HG03442 (cell line): ENCODE measurements around the gene NFS1.
A peak's percentile ranks its signal among the peaks of the same experiment; 100 is the strongest.

Experiments
- ATAC-seq: cut with Tn5 transposase; IDR thresholded peaks from one replicate; pipeline ENCODE4 v1.9.1; 2021; ENCODE audit warnings: mild to moderate bottlenecking, moderate library complexity; ENCODE audit not compliant: unreplicated experiment

NFS1 gene

GRCh38 chr20:35680452-35681183 lies 18.5 kb downstream of the NFS1 start:
- no peak for ATAC-seq

- ATAC-seq: no peak
Observed at GRCh38 chr20:35674921-35675320, 24.2 kb downstream of the NFS1 start.

GRCh38 chr20:35673884-35674283 lies 25.3 kb downstream of the NFS1 start:
- ATAC-seq: no peak

- no peak for ATAC-seq
Observed at GRCh38 chr20:35669681-35670080, 29.5 kb downstream of the NFS1 start.

GRCh38 chr20:35669221-35669620 lies 29.9 kb downstream of the NFS1 start:
- ATAC-seq: no peak

- ATAC-seq: no peak
Observed at GRCh38 chr20:35665949-35666288, 33.2 kb downstream of the NFS1 start.

GRCh38 chr20:35664466-35665206 lies 34.5 kb downstream of the NFS1 start, which contains the start of the genes CPNE1 and RBM12:
Gene CPNE1 (minus strand): TSS chr20:35664900. CDS start chr20:35632923, 31,977 bp downstream.
Gene RBM12 (minus strand): TSS chr20:35664900. CDS start chr20:35655322, 9,578 bp downstream.
- ATAC-seq: peak; percentile 69

- peak; percentile 17 for ATAC-seq
Observed at GRCh38 chr20:35663516-35664465, 35.4 kb downstream of the NFS1 start.

- no peak for ATAC-seq
Observed at GRCh38 chr20:35662551-35662950, 36.6 kb downstream of the NFS1 start.

- no peak for ATAC-seq
Observed at GRCh38 chr20:35661908-35662307, 37.2 kb downstream of the NFS1 start.

GRCh38 chr20:35661053-35661452 lies 38.1 kb downstream of the NFS1 start:
- no peak for ATAC-seq

GRCh38 chr20:35660122-35660937 lies 38.8 kb downstream of the NFS1 start:
- ATAC-seq: no peak

GRCh38 chr20:35657271-35657670 lies 41.9 kb downstream of the NFS1 start:
- ATAC-seq: no peak

GRCh38 chr20:35654415-35654814 lies 44.7 kb downstream of the NFS1 start:
- no peak for ATAC-seq

- no peak for ATAC-seq
Observed at GRCh38 chr20:35653893-35654292, 45.3 kb downstream of the NFS1 start.

GRCh38 chr20:35653430-35653734 lies 45.8 kb downstream of the NFS1 start:
- ATAC-seq: no peak

- no peak for ATAC-seq
Observed at GRCh38 chr20:35652641-35653429, 46.3 kb downstream of the NFS1 start.

GRCh38 chr20:35651958-35652357 lies 47.2 kb downstream of the NFS1 start:
- no peak for ATAC-seq

GRCh38 chr20:35650632-35651031 lies 48.5 kb downstream of the NFS1 start:
- no peak for ATAC-seq

- ATAC-seq: no peak
Observed at GRCh38 chr20:35648836-35649235, 50.3 kb downstream of the NFS1 start.
